Uterine smooth muscle cell (primary cell): Measurements from ENCODE around the gene TAC3. TPM values are rescaled to one million over a fixed set of nuclear protein-coding genes. Genes with fewer than 3 reads are reported as not detected.

Experiments
- total RNA-seq: library from RNA; depleted of rRNA; stranded (reverse); fragments of >200 nt; gene quantifications from 2 replicates; pipeline ENCODE4 v1.2.3, GENCODE V29; 2014

Gene TAC3
- not detected in 2 replicates for total RNA-seq

GRCh38 chr12:57016348-57016747 lies at the start of gene TAC3:
TSS of gene TAC3 (minus strand) at chr12:57016529. CDS start at chr12:57015797, 732 bp downstream.

DNA sequence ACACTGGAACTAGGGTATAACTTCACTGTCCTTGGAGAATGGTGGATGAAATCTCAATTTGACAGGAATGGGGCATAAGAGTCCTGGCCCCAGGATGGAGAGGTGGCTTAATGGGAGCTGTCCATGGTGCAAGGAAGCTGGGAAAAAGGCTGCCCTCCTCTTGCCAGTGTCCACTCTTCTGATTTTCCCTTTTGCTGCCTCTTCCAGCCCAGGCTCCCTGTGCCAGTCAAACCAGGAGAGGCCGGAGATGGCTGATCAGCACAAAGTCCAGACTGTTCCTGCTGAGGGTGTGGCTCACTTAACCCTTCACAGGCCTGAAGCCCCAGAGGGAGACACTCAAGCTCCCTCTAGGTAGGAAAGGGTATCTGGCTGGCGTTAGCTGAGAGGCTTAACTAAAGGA lies 33.6 kb upstream of the TAC3 start, which contains the start of gene MYO1A:
TSS of gene MYO1A (minus strand) at position 240 of the 400 bp plus-strand sequence. CDS start 1,806 bp downstream, outside the sequence.

DNA sequence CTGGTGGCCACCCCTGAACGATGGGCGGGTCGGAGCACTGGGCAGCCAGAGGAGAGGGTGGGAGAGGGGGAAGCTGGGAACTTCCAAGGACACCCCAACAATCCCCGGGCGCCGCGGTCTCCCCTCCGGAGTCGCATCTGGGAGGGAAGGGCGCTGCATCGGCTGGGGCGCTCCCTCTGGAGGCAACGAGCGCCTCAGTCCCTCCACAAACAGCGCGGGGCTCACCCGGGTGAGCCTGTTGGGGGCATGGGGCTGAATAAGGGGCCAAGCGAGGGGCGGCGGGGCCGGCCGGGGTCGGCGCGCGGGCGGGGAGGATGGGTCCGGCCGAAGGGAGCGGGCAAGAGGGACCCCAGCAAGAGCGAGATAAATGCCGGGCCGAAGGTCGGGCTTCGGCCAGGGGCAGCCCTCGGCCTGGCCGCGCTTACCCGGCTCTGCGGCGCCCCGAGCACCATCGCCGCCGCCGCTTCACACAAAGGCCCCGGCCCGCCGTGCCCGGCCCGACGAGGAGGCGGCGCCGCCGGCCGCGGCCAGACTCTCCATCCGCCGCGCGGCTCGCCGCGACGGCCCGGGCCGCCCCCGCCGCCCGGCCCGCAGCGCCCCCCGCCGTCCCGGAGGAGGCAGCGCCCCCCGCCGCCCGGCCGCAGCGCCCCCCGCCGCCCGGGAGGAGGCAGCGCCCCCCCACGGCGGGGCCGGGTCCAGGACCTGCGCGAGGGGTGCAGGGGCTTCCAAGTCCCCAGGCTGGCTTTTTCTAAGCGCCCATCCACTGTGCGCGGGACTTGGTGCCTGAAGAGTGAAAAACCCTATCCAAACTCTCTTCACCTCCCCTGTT lies 10.1 kb downstream of the TAC3 start, which contains the start of gene ZBTB39:
TSS of gene ZBTB39 (minus strand) at position 567 of the 829 bp plus-strand sequence. CDS start 1,629 bp downstream, outside the sequence.

Other genes with a start within 250 kb of the TAC3 start
- not detected in 2 replicates for gene SDR9C7, start 82.1 kb downstream of the TAC3 start, total RNA-seq
- 0.22 and 0.25 TPM in 2 replicates for gene RDH16, start 58.9 kb downstream of the TAC3 start, total RNA-seq
- 5.1 and 5.3 TPM in 2 replicates for gene ZBTB39, start 10.0 kb downstream of the TAC3 start, total RNA-seq
- gene MYO1A, start 33.6 kb upstream of the TAC3 start, total RNA-seq = 0.12 TPM in 1 of 2 replicates, not detected in the other
- 12.7 and 22.1 TPM in 2 replicates for gene NEMP1, start 62.3 kb upstream of the TAC3 start, total RNA-seq
- gene NAB2, start 72.6 kb upstream of the TAC3 start, total RNA-seq = 88.9 and 104 TPM in 2 replicates
- 55.6 and 61.0 TPM in 2 replicates for gene STAT6, start 94.8 kb upstream of the TAC3 start, total RNA-seq
- gene LRP1, start 112.0 kb upstream of the TAC3 start, total RNA-seq = 222 and 524 TPM in 2 replicates
- not detected in 2 replicates for gene LRP1-AS, start 131.1 kb upstream of the TAC3 start, total RNA-seq
- gene NXPH4, start 200.3 kb upstream of the TAC3 start, total RNA-seq = 1.7 and 4.0 TPM in 2 replicates
- 368 and 374 TPM in 2 replicates for gene SHMT2, start 213.2 kb upstream of the TAC3 start, total RNA-seq
- gene STAC3, start 234.7 kb upstream of the TAC3 start, total RNA-seq = 0.22 and 0.50 TPM in 2 replicates